HepG2 (cell line): Measurements from ENCODE around the gene TNFAIP1. TPM values are rescaled to one million over a fixed set of nuclear protein-coding genes. Genes with fewer than 3 reads are reported as not detected.
A peak's percentile ranks its signal among the peaks of the same experiment; 100 is the strongest.

Experiments used
- BORCS8-MEF2B ChIP-seq: sonication (generic); formaldehyde crosslinking; IDR thresholded peaks from 2 replicates; pipeline ENCODE4 v1.8.0; 2022; ENCODE audit warnings: mild to moderate bottlenecking, missing genetic modification reagents
- CAMTA2 ChIP-seq: sonication (generic); formaldehyde crosslinking; IDR thresholded peaks from 2 replicates; pipeline ENCODE4 v1.4.0; 2020; ENCODE audit warnings: mild to moderate bottlenecking, missing genetic modification reagents, borderline replicate concordance
- CHCHD3 ChIP-seq: sonication (generic); formaldehyde crosslinking; IDR thresholded peaks from 2 replicates; pipeline ENCODE4 v1.8.0; 2022; ENCODE audit warnings: mild to moderate bottlenecking, missing genetic modification reagents, moderate library complexity
- FOXA3 ChIP-seq: IDR thresholded peaks from 2 replicates; pipeline ENCODE4 v1.6.1; 2016; ENCODE audit warnings: missing genetic modification reagents, missing compliant biosample characterization
- IRF2 ChIP-seq: IDR thresholded peaks from 2 replicates; pipeline ENCODE4 v1.6.1; 2018; ENCODE audit warnings: missing genetic modification reagents, missing compliant biosample characterization
- MTF1 ChIP-seq: sonication (generic); formaldehyde crosslinking; IDR thresholded peaks from 2 replicates; pipeline ENCODE4 v1.5.0; 2020; ENCODE audit warnings: missing genetic modification reagents
- NFKB2 ChIP-seq: sonication (generic); formaldehyde crosslinking; IDR thresholded peaks from 2 replicates; pipeline ENCODE4 v1.4.0; 2020; ENCODE audit warnings: missing genetic modification reagents, borderline replicate concordance
- PAX8 ChIP-seq: sonication (generic); formaldehyde crosslinking; IDR thresholded peaks from 2 replicates; pipeline ENCODE4 v1.8.0; 2022; ENCODE audit warnings: mild to moderate bottlenecking, missing genetic modification reagents, borderline replicate concordance
- PCBP2 ChIP-seq: fragments of 200-400 bp; formaldehyde crosslinking; optimal IDR thresholded peaks from 2 replicates; pipeline ENCODE3; 2018; ENCODE audit warnings: low read length, low read depth; ENCODE audit not compliant: poor library complexity, severe bottlenecking
- RXRA ChIP-seq: sonication (generic); formaldehyde crosslinking; IDR thresholded peaks from 2 replicates; pipeline ENCODE4 v1.5.1; 2020; ENCODE audit warnings: missing genetic modification reagents
- SP140L ChIP-seq: sonication (generic); formaldehyde crosslinking; IDR thresholded peaks from 2 replicates; pipeline ENCODE4 v1.4.0; 2020; ENCODE audit warnings: missing genetic modification reagents, borderline replicate concordance
- SRSF1 ChIP-seq: fragments of 200-400 bp; formaldehyde crosslinking; optimal IDR thresholded peaks from 2 replicates; pipeline ENCODE3; 2017; ENCODE audit warnings: mild to moderate bottlenecking, low read depth, low read length, moderate library complexity
- ZBTB3 ChIP-seq: sonication (generic); formaldehyde crosslinking; IDR thresholded peaks from 2 replicates; pipeline ENCODE4 v1.4.0; 2020; ENCODE audit warnings: low read depth, mild to moderate bottlenecking, moderate library complexity, missing genetic modification reagents, borderline replicate concordance
- ZMYM3 ChIP-seq: sonication (generic); formaldehyde crosslinking; IDR thresholded peaks from 2 replicates; pipeline ENCODE4 v1.5.1; 2020; ENCODE audit warnings: mild to moderate bottlenecking, missing genetic modification reagents
- ZNF292 ChIP-seq: sonication (generic); formaldehyde crosslinking; IDR thresholded peaks from 2 replicates; pipeline ENCODE4 v1.8.1; 2022; ENCODE audit warnings: mild to moderate bottlenecking, low read depth, missing genetic modification reagents, borderline replicate concordance
- ZNF33B ChIP-seq: sonication (generic); formaldehyde crosslinking; IDR thresholded peaks from 2 replicates; pipeline ENCODE4 v1.5.1; 2020; ENCODE audit warnings: mild to moderate bottlenecking, missing genetic modification reagents
- ZNF484 ChIP-seq: sonication (generic); formaldehyde crosslinking; IDR thresholded peaks from 2 replicates; pipeline ENCODE4 v1.5.1; 2020; ENCODE audit warnings: mild to moderate bottlenecking, low read depth, missing genetic modification reagents, borderline replicate concordance
- ZNF672 ChIP-seq: sonication (generic); formaldehyde crosslinking; IDR thresholded peaks from 2 replicates; pipeline ENCODE4 v1.8.1; 2022; ENCODE audit warnings: missing genetic modification reagents
- ZNF816 ChIP-seq: sonication (generic); formaldehyde crosslinking; IDR thresholded peaks from 2 replicates; pipeline ENCODE4 v1.8.0; 2022; ENCODE audit warnings: missing genetic modification reagents, mild to moderate bottlenecking, borderline replicate concordance
- ZNF883 ChIP-seq: sonication (generic); formaldehyde crosslinking; IDR thresholded peaks from 2 replicates; pipeline ENCODE4 v1.5.1; 2020; ENCODE audit warnings: mild to moderate bottlenecking, missing genetic modification reagents; ENCODE audit errors: not compliant biosample characterization
- polyA plus RNA-seq, 8 experiments: library from polyadenylated mRNA; depleted of rRNA in 3 of 8; stranded (reverse) in 7 of 8; unstranded in 1 of 8; fragments of >200 nt; fragmentation: Illumina TruSeq in 4 of 8; extraction: Trizol in 4 of 8; gene quantifications; 2 replicates each; pipeline versions ENCODE4 v1.2.1 to v1.2.3, GENCODE V29; 2011 to 2016; ENCODE audit warnings: low read depth in 4 of 8, missing spikeins in 1 of 8, mixed read lengths in 1 of 8; ENCODE audit not compliant: insufficient read depth in 1 of 8
- total RNA-seq, 5 experiments: library from RNA; depleted of rRNA; stranded (reverse); fragments of >200 nt; fragmentation: Illumina TruSeq; extraction: Trizol; gene quantifications; 2 replicates each; pipeline ENCODE4 v1.2.3, GENCODE V29; 2016; ENCODE audit warnings: low read depth in 1 of 5
- TF ChIP-seq, protein P1 (sequence below): sonication (generic); formaldehyde crosslinking; IDR thresholded peaks from 2 replicates; pipeline ENCODE4 v1.8.1; 2023; ENCODE audit warnings: mild to moderate bottlenecking, missing genetic modification reagents
- TF ChIP-seq, protein P2 (sequence below): sonication (generic); formaldehyde crosslinking; IDR thresholded peaks from 2 replicates; pipeline ENCODE4 v1.5.1; 2020; ENCODE audit warnings: mild to moderate bottlenecking, missing genetic modification reagents
- TF ChIP-seq, protein P3 (sequence below): sonication (generic); formaldehyde crosslinking; IDR thresholded peaks from 2 replicates; pipeline ENCODE4 v1.4.0; 2020; ENCODE audit warnings: low read depth, missing genetic modification reagents

Gene TNFAIP1
- total and polyA plus RNA-seq, 2 of the 13 experiments (the other 11 are each of a cell fraction or from before 2014, with no cell fraction given), result 17.5 to 40.6 TPM

DNA sequence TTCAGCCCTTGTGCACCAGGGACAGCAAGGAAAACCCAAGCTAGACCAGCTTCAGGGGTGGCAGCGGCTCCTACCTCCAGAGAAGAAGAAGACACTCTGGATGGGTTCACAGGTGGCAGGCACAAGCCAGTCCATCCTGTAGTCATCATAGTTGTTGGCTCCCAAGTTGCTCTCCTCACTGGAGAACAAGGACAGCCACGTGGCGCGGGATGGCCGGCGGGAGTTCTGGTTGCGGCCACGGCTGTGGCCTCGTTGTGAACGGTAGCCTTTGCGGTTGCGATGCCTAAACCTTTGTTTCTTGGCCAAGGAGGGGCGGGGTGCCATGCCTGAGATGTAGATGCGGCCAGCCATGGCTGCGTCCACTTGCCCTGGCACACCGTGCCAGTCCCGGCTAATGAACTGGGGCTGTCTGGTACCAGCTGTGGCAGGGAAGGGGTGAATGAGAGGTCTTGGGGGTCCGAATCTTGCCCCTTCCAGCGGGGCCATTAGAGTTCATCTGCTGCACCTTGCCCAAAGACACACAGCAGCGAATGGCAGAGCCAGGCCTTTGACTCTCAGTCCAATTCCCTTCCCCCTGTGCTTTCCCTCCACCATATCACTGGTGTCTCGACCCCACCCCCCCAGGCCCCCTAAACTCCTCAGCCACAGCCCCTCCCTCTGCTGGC, 32.2 kb downstream of the TNFAIP1 start (continued):
- no peak for TF ChIP-seq ZBTB3
- TF ChIP-seq NFKB2, result no peak
- no peak for TF ChIP-seq ZNF672 (CRISPR knock-in tag)
- peak; percentile 10 for TF ChIP-seq SRSF1
- no peak for TF ChIP-seq CAMTA2 (CRISPR knock-in tag)
- 0 out of 2 replicates have a peak, but pooled peaks have one; percentile 74 for TF ChIP-seq BORCS8-MEF2B (CRISPR knock-in tag)
- TF ChIP-seq ZNF816 (CRISPR knock-in tag), result no peak
- no peak for TF ChIP-seq ZNF484 (CRISPR knock-in tag)
- TF ChIP-seq ZNF33B (CRISPR knock-in tag), result no peak
- TF ChIP-seq IRF2 (CRISPR knock-in tag), result no peak
- no peak for TF ChIP-seq ZNF292 (CRISPR knock-in tag)
- TF ChIP-seq, protein P1, sequence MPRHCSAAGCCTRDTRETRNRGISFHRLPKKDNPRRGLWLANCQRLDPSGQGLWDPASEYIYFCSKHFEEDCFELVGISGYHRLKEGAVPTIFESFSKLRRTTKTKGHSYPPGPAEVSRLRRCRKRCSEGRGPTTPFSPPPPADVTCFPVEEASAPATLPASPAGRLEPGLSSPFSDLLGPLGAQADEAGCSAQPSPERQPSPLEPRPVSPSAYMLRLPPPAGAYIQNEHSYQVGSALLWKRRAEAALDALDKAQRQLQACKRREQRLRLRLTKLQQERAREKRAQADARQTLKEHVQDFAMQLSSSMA (CRISPR knock-in tag), result no peak
- TF ChIP-seq SP140L, result no peak
- no peak for TF ChIP-seq PAX8
- TF ChIP-seq FOXA3, result no peak
- TF ChIP-seq PCBP2, result no peak
- TF ChIP-seq CHCHD3 (CRISPR knock-in tag), result 0 out of 2 replicates have a peak, but pooled peaks have one; percentile 74
- no peak for TF ChIP-seq MTF1 (CRISPR knock-in tag)
- TF ChIP-seq, protein P2, sequence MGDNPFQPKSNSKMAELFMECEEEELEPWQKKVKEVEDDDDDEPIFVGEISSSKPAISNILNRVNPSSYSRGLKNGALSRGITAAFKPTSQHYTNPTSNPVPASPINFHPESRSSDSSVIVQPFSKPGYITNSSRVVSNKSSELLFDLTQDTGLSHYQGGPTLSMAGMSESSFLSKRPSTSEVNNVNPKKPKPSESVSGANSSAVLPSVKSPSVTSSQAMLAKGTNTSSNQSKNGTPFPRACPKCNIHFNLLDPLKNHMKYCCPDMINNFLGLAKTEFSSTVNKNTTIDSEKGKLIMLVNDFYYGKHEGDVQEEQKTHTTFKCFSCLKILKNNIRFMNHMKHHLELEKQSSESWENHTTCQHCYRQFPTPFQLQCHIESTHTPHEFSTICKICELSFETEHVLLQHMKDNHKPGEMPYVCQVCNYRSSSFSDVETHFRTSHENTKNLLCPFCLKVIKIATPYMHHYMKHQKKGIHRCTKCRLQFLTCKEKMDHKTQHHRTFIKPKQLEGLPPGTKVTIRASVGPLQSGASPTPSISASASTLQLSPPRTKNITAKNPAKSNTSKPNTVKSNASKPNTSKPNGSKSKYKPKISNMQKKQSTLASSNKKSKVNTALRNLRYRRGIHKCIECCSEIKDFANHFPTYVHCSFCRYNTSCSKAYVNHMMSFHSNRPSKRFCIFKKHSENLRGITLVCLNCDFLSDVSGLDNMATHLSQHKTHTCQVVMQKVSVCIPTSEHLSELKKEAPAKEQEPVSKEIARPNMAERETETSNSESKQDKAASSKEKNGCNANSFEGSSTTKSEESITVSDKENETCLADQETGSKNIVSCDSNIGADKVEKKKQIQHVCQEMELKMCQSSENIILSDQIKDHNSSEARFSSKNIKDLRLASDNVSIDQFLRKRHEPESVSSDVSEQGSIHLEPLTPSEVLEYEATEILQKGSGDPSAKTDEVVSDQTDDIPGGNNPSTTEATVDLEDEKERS, result no peak
- TF ChIP-seq ZMYM3, result no peak
- TF ChIP-seq ZNF883 (CRISPR knock-in tag), result no peak
- TF ChIP-seq, protein P3, sequence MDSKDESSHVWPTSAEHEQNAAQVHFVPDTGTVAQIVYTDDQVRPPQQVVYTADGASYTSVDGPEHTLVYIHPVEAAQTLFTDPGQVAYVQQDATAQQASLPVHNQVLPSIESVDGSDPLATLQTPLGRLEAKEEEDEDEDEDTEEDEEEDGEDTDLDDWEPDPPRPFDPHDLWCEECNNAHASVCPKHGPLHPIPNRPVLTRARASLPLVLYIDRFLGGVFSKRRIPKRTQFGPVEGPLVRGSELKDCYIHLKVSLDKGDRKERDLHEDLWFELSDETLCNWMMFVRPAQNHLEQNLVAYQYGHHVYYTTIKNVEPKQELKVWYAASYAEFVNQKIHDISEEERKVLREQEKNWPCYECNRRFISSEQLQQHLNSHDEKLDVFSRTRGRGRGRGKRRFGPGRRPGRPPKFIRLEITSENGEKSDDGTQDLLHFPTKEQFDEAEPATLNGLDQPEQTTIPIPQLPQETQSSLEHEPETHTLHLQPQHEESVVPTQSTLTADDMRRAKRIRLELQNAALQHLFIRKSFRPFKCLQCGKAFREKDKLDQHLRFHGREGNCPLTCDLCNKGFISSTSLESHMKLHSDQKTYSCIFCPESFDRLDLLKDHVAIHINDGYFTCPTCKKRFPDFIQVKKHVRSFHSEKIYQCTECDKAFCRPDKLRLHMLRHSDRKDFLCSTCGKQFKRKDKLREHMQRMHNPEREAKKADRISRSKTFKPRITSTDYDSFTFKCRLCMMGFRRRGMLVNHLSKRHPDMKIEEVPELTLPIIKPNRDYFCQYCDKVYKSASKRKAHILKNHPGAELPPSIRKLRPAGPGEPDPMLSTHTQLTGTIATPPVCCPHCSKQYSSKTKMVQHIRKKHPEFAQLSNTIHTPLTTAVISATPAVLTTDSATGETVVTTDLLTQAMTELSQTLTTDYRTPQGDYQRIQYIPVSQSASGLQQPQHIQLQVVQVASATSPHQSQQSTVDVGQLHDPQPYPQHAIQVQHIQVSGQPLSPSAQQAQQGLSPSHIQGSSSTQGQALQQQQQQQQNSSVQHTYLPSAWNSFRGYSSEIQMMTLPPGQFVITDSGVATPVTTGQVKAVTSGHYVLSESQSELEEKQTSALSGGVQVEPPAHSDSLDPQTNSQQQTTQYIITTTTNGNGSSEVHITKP (CRISPR knock-in tag), result no peak
- no peak for TF ChIP-seq RXRA (CRISPR knock-in tag)
